Mesenchymal stem cell (in vitro differentiated cells and primary cell): ENCODE measurements around the gene DARS1.

Experiments used
- DNase-seq: peaks from one replicate; pipeline ENCODE4 v3.0.0-alpha.2; 2013
- H2AFZ ChIP-seq: one replicate; pipeline ENCODE4 v1.6.1; 2013; ENCODE audit warnings: low read depth, mild to moderate bottlenecking, control low read depth, inconsistent platforms, low read length, moderate library complexity
- H2AK5ac ChIP-seq: 2 replicates; pipeline ENCODE4 v1.6.1; 2013; ENCODE audit warnings: low read length, moderate library complexity, mild to moderate bottlenecking, inconsistent platforms; ENCODE audit not compliant: severe bottlenecking
- H2BK120ac ChIP-seq: one replicate; pipeline ENCODE4 v1.6.1; 2013; ENCODE audit warnings: low read depth, mild to moderate bottlenecking, inconsistent platforms, low read length, moderate library complexity
- H2BK12ac ChIP-seq, 2 experiments: one replicate each; pipeline ENCODE4 v1.6.1; 2013; ENCODE audit warnings: inconsistent platforms in 2 of 2, low read length in 2 of 2, mild to moderate bottlenecking in 2 of 2, moderate library complexity in 2 of 2, control low read depth in 1 of 2
- H2BK15ac ChIP-seq: one replicate; pipeline ENCODE4 v1.6.1; 2013; ENCODE audit warnings: mild to moderate bottlenecking, low read depth, inconsistent platforms; ENCODE audit not compliant: poor library complexity, severe bottlenecking
- H2BK5ac ChIP-seq: 2 replicates; pipeline ENCODE4 v1.6.1; 2013; ENCODE audit warnings: low read depth, mild to moderate bottlenecking, low read length, control low read depth, inconsistent platforms; ENCODE audit not compliant: poor library complexity, severe bottlenecking
- H3K14ac ChIP-seq, 2 experiments: one replicate each; pipeline ENCODE4 v1.6.1; 2013; ENCODE audit warnings: inconsistent platforms in 2 of 2, low read length in 2 of 2, control low read depth in 1 of 2, mild to moderate bottlenecking in 1 of 2, moderate library complexity in 1 of 2
- H3K18ac ChIP-seq, 2 experiments: one replicate each; pipeline ENCODE4 v1.6.1; 2013; ENCODE audit warnings: inconsistent platforms in 2 of 2, low read length in 2 of 2, control low read depth in 1 of 2, low read depth in 1 of 2, mild to moderate bottlenecking in 1 of 2
- H3K23ac ChIP-seq, 2 experiments: one replicate each; pipeline ENCODE4 v1.6.1; 2013; ENCODE audit warnings: inconsistent platforms in 2 of 2, low read length in 2 of 2, mild to moderate bottlenecking in 2 of 2, moderate library complexity in 2 of 2, control low read depth in 1 of 2
- H3K27ac ChIP-seq: 2 replicates; pipeline ENCODE4 v1.5.1; 2013; ENCODE audit warnings: mild to moderate bottlenecking, moderate library complexity, low read length, control low read depth, inconsistent platforms; ENCODE audit not compliant: poor library complexity, severe bottlenecking
- H3K27me3 ChIP-seq, 2 experiments: 2 replicates each; pipeline versions ENCODE4 v1.6.1 to v1.7.0; 2013; ENCODE audit warnings: low read length in 2 of 2, mild to moderate bottlenecking in 2 of 2, moderate library complexity in 2 of 2, control low read depth in 1 of 2, inconsistent platforms in 1 of 2; ENCODE audit not compliant: control insufficient read depth in 1 of 2, insufficient read depth in 1 of 2
- H3K36me3 ChIP-seq, 2 experiments: 2 replicates each; pipeline versions ENCODE4 v1.6.1 to v1.7.0; 2013; ENCODE audit warnings: low read length in 2 of 2, control low read depth in 1 of 2, inconsistent platforms in 1 of 2, low read depth in 1 of 2, mild to moderate bottlenecking in 1 of 2; ENCODE audit not compliant: insufficient read depth in 2 of 2, control insufficient read depth in 1 of 2
- H3K4ac ChIP-seq, 2 experiments: one replicate each; pipeline ENCODE4 v1.6.1; 2013; ENCODE audit warnings: inconsistent platforms in 2 of 2, low read length in 2 of 2, mild to moderate bottlenecking in 2 of 2, moderate library complexity in 2 of 2, control low read depth in 1 of 2, low read depth in 1 of 2
- H3K4me1 ChIP-seq: 2 replicates; pipeline ENCODE4 v1.6.1; 2013; ENCODE audit warnings: low read depth, low read length, control low read depth; ENCODE audit not compliant: control insufficient read depth, insufficient read depth
- H3K4me2 ChIP-seq: 2 replicates; pipeline ENCODE4 v1.6.1; 2013; ENCODE audit warnings: low read length, mild to moderate bottlenecking, inconsistent platforms; ENCODE audit not compliant: poor library complexity, severe bottlenecking
- H3K4me3 ChIP-seq, 2 experiments: 2 replicates each; pipeline versions ENCODE4 v1.5.1 to v1.7.0; 2013; ENCODE audit warnings: low read length in 2 of 2, mild to moderate bottlenecking in 2 of 2, control low read depth in 1 of 2, low read depth in 1 of 2; ENCODE audit not compliant: insufficient read depth in 1 of 2
- H3K79me1 ChIP-seq: replicated peaks from 2 replicates; pipeline ENCODE4 v1.6.1; 2013; ENCODE audit warnings: mild to moderate bottlenecking, control low read depth, low read length, inconsistent platforms; ENCODE audit not compliant: poor library complexity, severe bottlenecking
- H3K9ac ChIP-seq: 2 replicates; pipeline ENCODE4 v1.7.0; 2013; ENCODE audit warnings: mild to moderate bottlenecking, low read length, moderate library complexity
- H3K9me3 ChIP-seq: 2 replicates; pipeline ENCODE4 v1.7.0; 2013; ENCODE audit warnings: mild to moderate bottlenecking, low read length; ENCODE audit not compliant: control insufficient read depth
- H4K8ac ChIP-seq: one replicate; pipeline ENCODE4 v1.6.1; 2013; ENCODE audit warnings: inconsistent platforms, mild to moderate bottlenecking, low read length, moderate library complexity
- H4K91ac ChIP-seq: one replicate; pipeline ENCODE4 v1.6.1; 2013; ENCODE audit warnings: mild to moderate bottlenecking, low read length, inconsistent platforms
- WGBS: methylation state at CpG from one replicate; pipeline ENCODE4 v1.1.7; 2013; ENCODE audit warnings: mixed read lengths; 5-methylcytosine and 5-hydroxymethylcytosine counted together

DARS1 gene

GRCh38 chr2:135944625-135945024 is 40.8 kb downstream of the DARS1 start:
- no peak overlapping the region for H3K4ac ChIP-seq
- WGBS: 90% methylated on average over 1 of the region's 1 CpG
- H2BK120ac ChIP-seq: no peak overlapping the region
- H2AFZ ChIP-seq: no peak overlapping the region
- no peak overlapping the region for H3K4me3 ChIP-seq
- H4K91ac ChIP-seq: no peak overlapping the region
- H3K9me3 ChIP-seq: no peaks in the 10 kb centered on the region
- no peak for DNase-seq
- no peak overlapping the region for H2BK12ac ChIP-seq
- H3K27ac ChIP-seq: no peak overlapping the region
- no peak overlapping the region for H3K4me2 ChIP-seq
- no peak overlapping the region for H3K14ac ChIP-seq
- H3K4me1 ChIP-seq: peaks cover 9% of the 10 kb centered on the region
- H4K8ac ChIP-seq: no peak overlapping the region
- H3K18ac ChIP-seq: no peak overlapping the region
- peaks cover 0 to 12% of the 10 kb centered on the region in 2 experiments for H3K36me3 ChIP-seq
- no peak overlapping the region for H2BK15ac ChIP-seq
- H3K79me1 ChIP-seq: peaks cover 14% of the 10 kb centered on the region
- no peak overlapping the region for H3K23ac ChIP-seq
- H2BK5ac ChIP-seq: no peak overlapping the region
- H3K9ac ChIP-seq: no peak overlapping the region
- H2AK5ac ChIP-seq: no peak overlapping the region
- H3K27me3 ChIP-seq: no peaks in the 10 kb centered on the region

- DNase-seq: no peak
- H3K4me2 ChIP-seq: no peak overlapping the region
- H2BK15ac ChIP-seq: no peak overlapping the region
- H2AK5ac ChIP-seq: no peak overlapping the region
- no peak overlapping the region for H2AFZ ChIP-seq
- H4K8ac ChIP-seq: no peak overlapping the region
- no peak overlapping the region for H2BK12ac ChIP-seq
- no peak overlapping the region for H3K27ac ChIP-seq
- no peak overlapping the region for H3K9ac ChIP-seq
- H3K23ac ChIP-seq: peak overlapping the region in 1 of 2 experiments; percentile 79
- no peak overlapping the region for H3K14ac ChIP-seq
- H3K27me3 ChIP-seq: no peaks in the 10 kb centered on the region
- peaks cover 0 to 12% of the 10 kb centered on the region in 2 experiments for H3K36me3 ChIP-seq
- H4K91ac ChIP-seq: no peak overlapping the region
- 95% methylated on average over 4 of the region's 5 CpGs for WGBS
- no peak overlapping the region for H3K4ac ChIP-seq
- no peak overlapping the region for H3K4me3 ChIP-seq
- H3K79me1 ChIP-seq: peaks cover 11% of the 10 kb centered on the region
- no peak overlapping the region for H3K18ac ChIP-seq
- no peaks in the 10 kb centered on the region for H3K9me3 ChIP-seq
- peaks cover 6% of the 10 kb centered on the region for H3K4me1 ChIP-seq
- no peak overlapping the region for H2BK5ac ChIP-seq
- no peak overlapping the region for H2BK120ac ChIP-seq
Measured at GRCh38 chr2:135942936-135943688, 42.3 kb downstream of the DARS1 start.

GRCh38 chr2:135936524-135936923 is 48.9 kb downstream of the DARS1 start:
- H3K4me3 ChIP-seq: no peak overlapping the region
- DNase-seq: no peak

GRCh38 chr2:135935914-135936313 is 49.5 kb downstream of the DARS1 start:
- no peak overlapping the region for H3K18ac ChIP-seq
- H3K27me3 ChIP-seq: no peaks in the 10 kb centered on the region
- H3K4me1 ChIP-seq: no peaks in the 10 kb centered on the region
- no peak overlapping the region for H3K9ac ChIP-seq
- H3K4ac ChIP-seq: no peak overlapping the region
- H3K4me2 ChIP-seq: no peak overlapping the region
- no peak overlapping the region for H2BK5ac ChIP-seq
- H3K36me3 ChIP-seq: peaks cover 6 to 32% of the 10 kb centered on the region in 2 experiments
- no peak overlapping the region for H2BK12ac ChIP-seq
- no peak overlapping the region for H2AK5ac ChIP-seq
- no peak for DNase-seq
- no peaks in the 10 kb centered on the region for H3K9me3 ChIP-seq
- no peak overlapping the region for H2BK15ac ChIP-seq
- no peak overlapping the region for H3K14ac ChIP-seq
- no peak overlapping the region for H3K27ac ChIP-seq
- peaks cover 10% of the 10 kb centered on the region for H3K79me1 ChIP-seq
- no peak overlapping the region for H2AFZ ChIP-seq
- no peak overlapping the region for H4K91ac ChIP-seq
- no peak overlapping the region for H3K23ac ChIP-seq
- H3K4me3 ChIP-seq: no peak overlapping the region
- H4K8ac ChIP-seq: no peak overlapping the region
- H2BK120ac ChIP-seq: no peak overlapping the region

More at GRCh38 chr2:135936524-135936923, 48.9 kb downstream of the DARS1 start:
- H3K27me3 ChIP-seq: no peaks in the 10 kb centered on the region
- H2BK5ac ChIP-seq: no peak overlapping the region
- H3K18ac ChIP-seq: no peak overlapping the region
- no peak overlapping the region for H3K4me2 ChIP-seq
- no peaks in the 10 kb centered on the region for H3K4me1 ChIP-seq
- H2BK12ac ChIP-seq: no peak overlapping the region
- peaks cover 10% of the 10 kb centered on the region for H3K79me1 ChIP-seq
- H2BK120ac ChIP-seq: no peak overlapping the region
- no peaks in the 10 kb centered on the region for H3K9me3 ChIP-seq
- no peak overlapping the region for H2AFZ ChIP-seq
- no peak overlapping the region for H3K27ac ChIP-seq
- H2AK5ac ChIP-seq: no peak overlapping the region
- no peak overlapping the region for H3K9ac ChIP-seq
- H4K91ac ChIP-seq: no peak overlapping the region
- no peak overlapping the region for H3K23ac ChIP-seq
- H4K8ac ChIP-seq: no peak overlapping the region
- no peak overlapping the region for H3K4ac ChIP-seq
- peaks cover 3 to 26% of the 10 kb centered on the region in 2 experiments for H3K36me3 ChIP-seq
- no peak overlapping the region for H3K14ac ChIP-seq
- H2BK15ac ChIP-seq: no peak overlapping the region
